Measurements from ENCODE around the gene MAP4K1.

DNA sequence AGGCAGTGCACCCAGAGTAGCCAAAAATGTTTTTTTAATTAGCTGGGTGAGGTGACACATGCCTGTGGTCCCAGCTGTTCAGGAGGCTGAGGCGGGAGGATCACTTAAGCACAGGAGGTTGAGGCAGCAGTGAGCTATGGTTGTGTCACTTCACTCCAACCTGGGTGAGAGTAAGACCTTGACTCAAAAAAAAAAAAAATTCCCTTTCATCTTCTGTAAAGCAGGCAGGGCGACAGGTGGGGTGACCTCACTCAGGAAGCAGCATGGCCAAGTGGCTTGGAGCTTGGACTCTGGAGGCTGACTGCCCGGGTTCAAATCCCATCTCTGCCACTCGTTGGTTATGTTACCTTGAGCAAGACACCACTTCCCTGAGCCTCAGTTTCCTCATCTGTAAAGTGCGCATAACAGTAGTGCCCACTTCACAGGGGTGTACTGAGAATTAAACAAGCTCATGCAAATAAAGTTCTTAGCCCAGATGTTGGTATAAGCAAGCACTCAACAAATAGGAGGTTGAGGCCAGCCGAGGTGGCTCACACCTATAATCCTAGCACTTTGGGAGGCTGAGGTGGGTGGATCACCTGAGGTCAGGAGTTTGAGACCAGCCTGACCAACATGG, 48.3 kb downstream of the MAP4K1 start:
- TF ChIP-seq, protein P1, sequence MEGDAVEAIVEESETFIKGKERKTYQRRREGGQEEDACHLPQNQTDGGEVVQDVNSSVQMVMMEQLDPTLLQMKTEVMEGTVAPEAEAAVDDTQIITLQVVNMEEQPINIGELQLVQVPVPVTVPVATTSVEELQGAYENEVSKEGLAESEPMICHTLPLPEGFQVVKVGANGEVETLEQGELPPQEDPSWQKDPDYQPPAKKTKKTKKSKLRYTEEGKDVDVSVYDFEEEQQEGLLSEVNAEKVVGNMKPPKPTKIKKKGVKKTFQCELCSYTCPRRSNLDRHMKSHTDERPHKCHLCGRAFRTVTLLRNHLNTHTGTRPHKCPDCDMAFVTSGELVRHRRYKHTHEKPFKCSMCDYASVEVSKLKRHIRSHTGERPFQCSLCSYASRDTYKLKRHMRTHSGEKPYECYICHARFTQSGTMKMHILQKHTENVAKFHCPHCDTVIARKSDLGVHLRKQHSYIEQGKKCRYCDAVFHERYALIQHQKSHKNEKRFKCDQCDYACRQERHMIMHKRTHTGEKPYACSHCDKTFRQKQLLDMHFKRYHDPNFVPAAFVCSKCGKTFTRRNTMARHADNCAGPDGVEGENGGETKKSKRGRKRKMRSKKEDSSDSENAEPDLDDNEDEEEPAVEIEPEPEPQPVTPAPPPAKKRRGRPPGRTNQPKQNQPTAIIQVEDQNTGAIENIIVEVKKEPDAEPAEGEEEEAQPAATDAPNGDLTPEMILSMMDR (IDR thresholded peaks at IDR 0.05; ENCODE audit: low read length): no peak
- TF ChIP-seq EZH2phosphoT487 (IDR thresholded peaks at IDR 0.05; ENCODE audit: low read length): no peak

Data from MM.1S (cell line).